GM12878 (cell line): ENCODE results near the gene MAT2B. TPM values are rescaled to one million over a fixed set of nuclear protein-coding genes. Genes with fewer than 3 reads are reported as not detected.

Experiments used
- ATAC-seq: fragments of 200-7000 bp; cut with Tn5 transposase; 3 replicates; pipeline ENCODE4 v1.9.1; 2020; ENCODE audit warnings: mild to moderate bottlenecking, moderate library complexity
- BruUV-seq: library from RNA; stranded (reverse); fragments of 400-500 nt; replicated peaks from 2 replicates; lab custom pipeline; 2021; lab: Mats Ljungman, UMichigan
- CTCF ChIA-PET: fragments of 300-600 bp; sonication (Branson Sonifier 250); formaldehyde crosslinking; extraction: SDS; loops from one replicate; lab custom pipeline; 2021; ENCODE audit warnings: inconsistent platforms; lab: Yijun Ruan, JAX
- POLR2A ChIA-PET: fragments of 350-600 bp; formaldehyde crosslinking; extraction: SDS; loops from one replicate; lab custom pipeline; 2021; ENCODE audit warnings: inconsistent platforms; lab: Charles Lee
- RAD21 ChIA-PET: fragments of 300-600 bp; sonication (Branson Sonifier 250); formaldehyde crosslinking; loops from one replicate; lab custom pipeline; 2023; ENCODE audit warnings: antibody characterized with exemption; ENCODE audit not compliant: unreplicated experiment; lab: Charles Lee
- SMC1A ChIA-PET: fragments of 300-600 bp; sonication (Branson Sonifier 250); formaldehyde crosslinking; loops from one replicate; lab custom pipeline; 2023; ENCODE audit not compliant: unreplicated experiment, uncharacterized antibody; lab: Charles Lee
- DNase-seq: peaks from one replicate; pipeline ENCODE4 v3.0.0-alpha.2; 2011; ENCODE audit warnings: low read depth, low spot score
- FAIRE-seq: peaks from 3 replicates; lab custom pipeline; 2011; peaks lifted over from hg19 to GRCh38; lab: Jason Lieb, UNC
- H2AFZ ChIP-seq: 2 replicates; pipeline ENCODE4 v1.6.0; 2011; ENCODE audit warnings: low read depth, low read length, control low read depth; ENCODE audit not compliant: control insufficient read depth
- H3K27ac ChIP-seq: 2 replicates; pipeline ENCODE4 v1.5.1; 2011; ENCODE audit warnings: control low read depth; ENCODE audit not compliant: control insufficient read depth, insufficient read depth
- H3K27me3 ChIP-seq, 2 experiments: replicated peaks in 1 of 2; 2 replicates each; pipeline versions ENCODE4 v1.6.0 to v1.6.1; 2011; ENCODE audit warnings: low read length in 1 of 2; ENCODE audit not compliant: control insufficient read depth in 2 of 2, insufficient read depth in 2 of 2
- H3K36me3 ChIP-seq, 2 experiments: 2 replicates each; pipeline ENCODE4 v1.5.1; 2011; ENCODE audit warnings: low read length in 1 of 2; ENCODE audit not compliant: control insufficient read depth in 2 of 2, insufficient read depth in 2 of 2
- H3K4me1 ChIP-seq: 2 replicates; pipeline ENCODE4 v1.6.1; 2011; ENCODE audit warnings: mild to moderate bottlenecking, low read length, moderate library complexity, mixed read lengths; ENCODE audit not compliant: control insufficient read depth, insufficient read depth
- H3K4me2 ChIP-seq: 2 replicates; pipeline ENCODE4 v1.6.0; 2011; ENCODE audit warnings: control low read depth; ENCODE audit not compliant: control insufficient read depth, insufficient read depth
- H3K4me3 ChIP-seq: fragments of 200-600 bp; sonication (generic); 2 replicates; pipeline ENCODE4 v1.5.1; 2016
- H3K79me2 ChIP-seq: 2 replicates; pipeline ENCODE4 v1.6.0; 2011; ENCODE audit warnings: low read length; ENCODE audit not compliant: control insufficient read depth, insufficient read depth
- H3K9ac ChIP-seq: 2 replicates; pipeline ENCODE4 v1.8.0; 2011; ENCODE audit warnings: low read length, control low read depth, mixed read lengths; ENCODE audit not compliant: control insufficient read depth, insufficient read depth
- H3K9me3 ChIP-seq: replicated peaks from 3 replicates; pipeline ENCODE4 v1.5.1; 2011; ENCODE audit warnings: mild to moderate bottlenecking, low read length; ENCODE audit not compliant: control insufficient read depth, insufficient read depth
- H4K20me1 ChIP-seq: 2 replicates; pipeline ENCODE4 v1.6.0; 2011; ENCODE audit not compliant: control insufficient read depth, insufficient read depth
- ASH2L ChIP-seq: fragments of 300-600, 200-600 bp; sonication (generic); IDR thresholded peaks from 2 replicates; pipeline ENCODE4 v1.6.1; 2017; ENCODE audit warnings: low read depth, mild to moderate bottlenecking, borderline replicate concordance
- CREB1 ChIP-seq: IDR thresholded peaks from 2 replicates; pipeline ENCODE4 v1.6.1; 2012; ENCODE audit warnings: low read depth, mild to moderate bottlenecking, inconsistent platforms
- EP300 ChIP-seq, 2 experiments: fragments of 150-350 bp in 1 of 2; IDR thresholded peaks; 2 replicates each; pipeline ENCODE4 v1.6.1; 2011 to 2012; ENCODE audit warnings: low read depth in 2 of 2, low read length in 2 of 2, borderline replicate concordance in 1 of 2, improper control_type of control experiment in 1 of 2, inconsistent platforms in 1 of 2; ENCODE audit not compliant: control insufficient read depth in 1 of 2
- ETV6 ChIP-seq, 2 experiments: fragments of 450-650 bp in 1 of 2; IDR thresholded peaks in 1 of 2; conservative IDR thresholded peaks in 1 of 2; 2 replicates each; pipeline ENCODE4 v1.6.1; 2014; ENCODE audit warnings: antibody characterized with exemption in 1 of 2, borderline replicate concordance in 1 of 2, low read depth in 1 of 2, mild to moderate bottlenecking in 1 of 2, moderate library complexity in 1 of 2
- JUNB ChIP-seq: IDR thresholded peaks from 2 replicates; pipeline ENCODE4 v1.6.1; 2016; ENCODE audit warnings: antibody characterized with exemption, mild to moderate bottlenecking
- NBN ChIP-seq: fragments of 450-650 bp; IDR thresholded peaks from 2 replicates; pipeline ENCODE4 v1.6.1; 2016
- NFIC ChIP-seq: IDR thresholded peaks from 2 replicates; pipeline ENCODE4 v1.6.1; 2012; ENCODE audit warnings: low read depth, mild to moderate bottlenecking, inconsistent platforms, low read length, moderate library complexity
- POLR2A ChIP-seq: IDR thresholded peaks from 2 replicates; pipeline ENCODE4 v1.6.1; 2011; ENCODE audit warnings: low read depth, mild to moderate bottlenecking, low read length
- RAD51 ChIP-seq: fragments of 450-650 bp; IDR thresholded peaks from 2 replicates; pipeline ENCODE4 v1.6.1; 2016; ENCODE audit warnings: moderate library complexity, mild to moderate bottlenecking, inconsistent platforms
- SUZ12 ChIP-seq: fragments of 200-600 bp; sonication (generic); IDR thresholded peaks from one replicate; pipeline ENCODE4 v1.6.1; 2018; ENCODE audit warnings: antibody characterized with exemption, mild to moderate bottlenecking; ENCODE audit not compliant: unreplicated experiment
- TCF3 ChIP-seq: IDR thresholded peaks from 2 replicates; pipeline ENCODE4 v1.6.1; 2012; ENCODE audit warnings: low read depth, mild to moderate bottlenecking, low read length, borderline replicate concordance; ENCODE audit not compliant: insufficient read depth
- ZBED1 ChIP-seq: IDR thresholded peaks from 2 replicates; pipeline ENCODE4 v1.6.1; 2016; ENCODE audit warnings: borderline replicate concordance
- WGBS: methylation state at CpG from one replicate; pipeline ENCODE4 v1.1.6; 2016; ENCODE audit warnings: low lambda C conversion rate; ENCODE audit not compliant: insufficient replicate concordance, insufficient coverage; ENCODE audit errors: missing lambda C conversion rate; 5-methylcytosine and 5-hydroxymethylcytosine counted together
- in situ Hi-C: fragments of 300-500 bp; cut with MboI; formaldehyde crosslinking; loops from 9 replicates; pipeline ENCODE4 v1.14.3; 2018; ENCODE audit warnings: mixed read lengths
- intact Hi-C: fragments of 100-400 bp; cut with micrococcal nuclease; formaldehyde crosslinking; loops from one replicate; pipeline ENCODE4 v1.14.2; 2022; ENCODE audit not compliant: unreplicated experiment
- polyA plus RNA-seq, 11 experiments: library from polyadenylated mRNA; depleted of rRNA in 4 of 11; unstranded in 6 of 11; stranded (reverse) in 5 of 11; fragments of >200 nt; fragmentation: Nextera tagmentation in 4 of 11; fragmentation: Illumina TruSeq in 1 of 11; extraction: Ambion mirVana in 4 of 11; extraction: Trizol in 1 of 11; gene quantifications; 1 replicate in 1 of 11; 2 replicates in 10 of 11; pipeline versions ENCODE4 v1.2.1 to v1.2.3, GENCODE V29; 2011 to 2016; ENCODE audit warnings: inconsistent platforms in 2 of 11, missing spikeins in 2 of 11, low read depth in 1 of 11
- total RNA-seq, 4 experiments: library from RNA; depleted of rRNA in 3 of 4; stranded (reverse); fragments of >200 nt in 3 of 4; fragmentation: Illumina TruSeq in 1 of 4; extraction: Trizol in 1 of 4; gene quantifications; 2 replicates each; pipeline versions ENCODE4 v1.2.1 to v1.2.3, GENCODE V29; 2013 to 2021
- TF ChIP-seq, protein P1 (sequence below): fragments of 450-650 bp; IDR thresholded peaks from 2 replicates; pipeline ENCODE4 v1.6.1; 2017; ENCODE audit warnings: mild to moderate bottlenecking, low read depth, inconsistent platforms; ENCODE audit not compliant: poor library complexity, severe bottlenecking
- TF ChIP-seq, protein P2 (sequence below): IDR thresholded peaks from 2 replicates; pipeline ENCODE4 v1.6.1; 2012; ENCODE audit warnings: improper control_type of control experiment, low read depth, low read length; ENCODE audit not compliant: insufficient replicate concordance
- TF ChIP-seq, protein P3 (sequence below): fragments of 450-650 bp; IDR thresholded peaks from 2 replicates; pipeline ENCODE4 v1.6.1; 2017; ENCODE audit warnings: borderline replicate concordance

Gene MAT2B
- total and polyA plus RNA-seq, 10 of the 15 experiments (the other 5 are each of a cell fraction or from before 2014, with no cell fraction given): 43.2 to 122 (median 63.7) TPM

DNA sequence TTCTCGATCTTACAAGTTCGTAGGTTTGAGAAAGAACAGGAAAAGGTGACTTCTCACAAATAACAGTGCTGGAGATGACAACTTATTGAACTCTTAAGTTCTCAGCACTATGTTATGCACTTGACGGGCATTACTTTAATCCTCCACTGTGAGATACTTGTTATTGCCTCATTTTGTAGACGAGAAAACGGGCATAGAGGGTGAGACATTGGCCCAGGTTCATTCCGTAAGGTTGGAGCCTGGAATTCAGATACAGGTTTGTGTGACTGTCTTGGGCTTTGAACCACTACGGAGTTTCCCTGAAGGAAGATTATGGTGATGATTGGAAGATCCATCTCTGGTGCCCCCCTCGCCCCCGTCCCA, 657 bp downstream of the MAT2B start:
- no peaks in the 10 kb centered on the region for H3K36me3 ChIP-seq
- H3K9me3 ChIP-seq: no peaks in the 10 kb centered on the region
- peaks cover 3% of the 10 kb centered on the region; the same call in 1 of the 2 replicates for H3K4me1 ChIP-seq
- H3K27me3 ChIP-seq: no peaks in the 10 kb centered on the region
- H3K27ac ChIP-seq: peak overlapping the region; percentile 43
- no peak for FAIRE-seq
- peak overlapping the region; percentile 93 for H3K9ac ChIP-seq
- no peak overlapping the region; the same call in 1 of the 2 replicates for H2AFZ ChIP-seq
- BruUV-seq: TSS peak; percentile 70
- no peaks in the 10 kb centered on the region for H4K20me1 ChIP-seq
- intact Hi-C loops (loop anchor here (5.0 kb wide), 1 partner anchor 409 kb away; no protein-coding TSS in a partner anchor), in situ Hi-C loops (no loop called here)
- peak overlapping the region; percentile 56; the same call in 1 of the 2 replicates for H3K4me2 ChIP-seq
- ChIA-PET CTCF (interaction anchor here (1.0 to 1.1 kb wide), 6 partner anchors 22 to 47 kb away, joined by 3 to 9 read pairs (median 4); no protein-coding TSS in a partner anchor), RAD21 (interaction anchor here (1.0 to 2.1 kb wide), 3 partner anchors 42 to 68 kb away, joined by 4 to 22 read pairs (median 8); partner anchors contain the start of genes CCNG1, HMMR and NUDCD2), POLR2A (interaction anchor here (0.6 to 4.6 kb wide), 8 partner anchors 15 to 69 kb away, joined by 3 to 61 read pairs (median 4); partner anchors contain the start of genes CCNG1, HMMR and NUDCD2), SMC1A (interaction anchor here (0.9 to 1.8 kb wide), 7 partner anchors 33 to 48 kb away, joined by 3 to 7 read pairs (median 4); partner anchors contain the start of genes HMMR and NUDCD2)
- H3K79me2 ChIP-seq: peaks cover 61% of the 10 kb centered on the region
- WGBS: 2% methylated on average over 9 of the region's 9 CpGs
- no peak for DNase-seq
- H3K4me3 ChIP-seq: peak overlapping the region; percentile 66
- peak; percentile 16 for ATAC-seq
- TF ChIP-seq EP300 (IDR thresholded peaks at IDR 0.05; ENCODE audit: borderline replicate concordance in 1 of 2, control insufficient read depth in 1 of 2, low read depth in 2 of 2, low read length in 2 of 2): no peak
- no peak for TF ChIP-seq JUNB
- TF ChIP-seq NFIC: peak; percentile 48; the same call in 1 of the 2 replicates
- TF ChIP-seq, protein P1, sequence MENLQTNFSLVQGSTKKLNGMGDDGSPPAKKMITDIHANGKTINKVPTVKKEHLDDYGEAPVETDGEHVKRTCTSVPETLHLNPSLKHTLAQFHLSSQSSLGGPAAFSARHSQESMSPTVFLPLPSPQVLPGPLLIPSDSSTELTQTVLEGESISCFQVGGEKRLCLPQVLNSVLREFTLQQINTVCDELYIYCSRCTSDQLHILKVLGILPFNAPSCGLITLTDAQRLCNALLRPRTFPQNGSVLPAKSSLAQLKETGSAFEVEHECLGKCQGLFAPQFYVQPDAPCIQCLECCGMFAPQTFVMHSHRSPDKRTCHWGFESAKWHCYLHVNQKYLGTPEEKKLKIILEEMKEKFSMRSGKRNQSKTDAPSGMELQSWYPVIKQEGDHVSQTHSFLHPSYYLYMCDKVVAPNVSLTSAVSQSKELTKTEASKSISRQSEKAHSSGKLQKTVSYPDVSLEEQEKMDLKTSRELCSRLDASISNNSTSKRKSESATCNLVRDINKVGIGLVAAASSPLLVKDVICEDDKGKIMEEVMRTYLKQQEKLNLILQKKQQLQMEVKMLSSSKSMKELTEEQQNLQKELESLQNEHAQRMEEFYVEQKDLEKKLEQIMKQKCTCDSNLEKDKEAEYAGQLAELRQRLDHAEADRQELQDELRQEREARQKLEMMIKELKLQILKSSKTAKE: peak; percentile 2
- no peak for TF ChIP-seq CREB1
- no peak for TF ChIP-seq POLR2A
- no peak for TF ChIP-seq TCF3
- 0 out of 2 replicates have a peak, but pooled peaks have one; percentile 3 for TF ChIP-seq ZBED1
- no peak for TF ChIP-seq SUZ12
- TF ChIP-seq, protein P2, sequence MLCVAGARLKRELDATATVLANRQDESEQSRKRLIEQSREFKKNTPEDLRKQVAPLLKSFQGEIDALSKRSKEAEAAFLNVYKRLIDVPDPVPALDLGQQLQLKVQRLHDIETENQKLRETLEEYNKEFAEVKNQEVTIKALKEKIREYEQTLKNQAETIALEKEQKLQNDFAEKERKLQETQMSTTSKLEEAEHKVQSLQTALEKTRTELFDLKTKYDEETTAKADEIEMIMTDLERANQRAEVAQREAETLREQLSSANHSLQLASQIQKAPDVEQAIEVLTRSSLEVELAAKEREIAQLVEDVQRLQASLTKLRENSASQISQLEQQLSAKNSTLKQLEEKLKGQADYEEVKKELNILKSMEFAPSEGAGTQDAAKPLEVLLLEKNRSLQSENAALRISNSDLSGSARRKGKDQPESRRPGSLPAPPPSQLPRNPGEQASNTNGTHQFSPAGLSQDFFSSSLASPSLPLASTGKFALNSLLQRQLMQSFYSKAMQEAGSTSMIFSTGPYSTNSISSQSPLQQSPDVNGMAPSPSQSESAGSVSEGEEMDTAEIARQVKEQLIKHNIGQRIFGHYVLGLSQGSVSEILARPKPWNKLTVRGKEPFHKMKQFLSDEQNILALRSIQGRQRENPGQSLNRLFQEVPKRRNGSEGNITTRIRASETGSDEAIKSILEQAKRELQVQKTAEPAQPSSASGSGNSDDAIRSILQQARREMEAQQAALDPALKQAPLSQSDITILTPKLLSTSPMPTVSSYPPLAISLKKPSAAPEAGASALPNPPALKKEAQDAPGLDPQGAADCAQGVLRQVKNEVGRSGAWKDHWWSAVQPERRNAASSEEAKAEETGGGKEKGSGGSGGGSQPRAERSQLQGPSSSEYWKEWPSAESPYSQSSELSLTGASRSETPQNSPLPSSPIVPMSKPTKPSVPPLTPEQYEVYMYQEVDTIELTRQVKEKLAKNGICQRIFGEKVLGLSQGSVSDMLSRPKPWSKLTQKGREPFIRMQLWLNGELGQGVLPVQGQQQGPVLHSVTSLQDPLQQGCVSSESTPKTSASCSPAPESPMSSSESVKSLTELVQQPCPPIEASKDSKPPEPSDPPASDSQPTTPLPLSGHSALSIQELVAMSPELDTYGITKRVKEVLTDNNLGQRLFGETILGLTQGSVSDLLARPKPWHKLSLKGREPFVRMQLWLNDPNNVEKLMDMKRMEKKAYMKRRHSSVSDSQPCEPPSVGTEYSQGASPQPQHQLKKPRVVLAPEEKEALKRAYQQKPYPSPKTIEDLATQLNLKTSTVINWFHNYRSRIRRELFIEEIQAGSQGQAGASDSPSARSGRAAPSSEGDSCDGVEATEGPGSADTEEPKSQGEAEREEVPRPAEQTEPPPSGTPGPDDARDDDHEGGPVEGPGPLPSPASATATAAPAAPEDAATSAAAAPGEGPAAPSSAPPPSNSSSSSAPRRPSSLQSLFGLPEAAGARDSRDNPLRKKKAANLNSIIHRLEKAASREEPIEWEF: no peak
- TF ChIP-seq ETV6 (conservative IDR thresholded peaks at IDR 0.05 in 1 of 2, IDR thresholded peaks at IDR 0.05 in 1 of 2; ENCODE audit: borderline replicate concordance in 1 of 2, low read depth in 1 of 2): no peak
- TF ChIP-seq ASH2L: no peak
- TF ChIP-seq, protein P3, sequence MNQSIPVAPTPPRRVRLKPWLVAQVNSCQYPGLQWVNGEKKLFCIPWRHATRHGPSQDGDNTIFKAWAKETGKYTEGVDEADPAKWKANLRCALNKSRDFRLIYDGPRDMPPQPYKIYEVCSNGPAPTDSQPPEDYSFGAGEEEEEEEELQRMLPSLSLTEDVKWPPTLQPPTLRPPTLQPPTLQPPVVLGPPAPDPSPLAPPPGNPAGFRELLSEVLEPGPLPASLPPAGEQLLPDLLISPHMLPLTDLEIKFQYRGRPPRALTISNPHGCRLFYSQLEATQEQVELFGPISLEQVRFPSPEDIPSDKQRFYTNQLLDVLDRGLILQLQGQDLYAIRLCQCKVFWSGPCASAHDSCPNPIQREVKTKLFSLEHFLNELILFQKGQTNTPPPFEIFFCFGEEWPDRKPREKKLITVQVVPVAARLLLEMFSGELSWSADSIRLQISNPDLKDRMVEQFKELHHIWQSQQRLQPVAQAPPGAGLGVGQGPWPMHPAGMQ: no peak
- TF ChIP-seq NBN: no peak
- TF ChIP-seq RAD51: 0 out of 2 replicates have a peak, but pooled peaks have one; percentile 20
